Mucosa of descending colon (tissue), 3 donors: Measurements from ENCODE around the gene UFSP1. TPM values are rescaled to one million over a fixed set of nuclear protein-coding genes. Genes with fewer than 3 reads are reported as not detected.

Source experiments
- ATAC-seq: fragments of 200-7000 bp; cut with Tn5 transposase; one replicate; pipeline ENCODE4 v1.9.1; 2020; ENCODE audit warnings: mild to moderate bottlenecking, moderate library complexity
- DNase-seq, 3 donors: peaks; one replicate each; pipeline ENCODE4 v3.0.0-alpha.2; 2020
- H3K36me3 ChIP-seq: fragments of 200-600 bp; one replicate; pipeline ENCODE4 v1.8.0; 2021; ENCODE audit warnings: low read depth, mild to moderate bottlenecking
- H3K4me1 ChIP-seq: fragments of 200-600 bp; one replicate; pipeline ENCODE4 v1.8.0; 2021; ENCODE audit warnings: low read depth, mild to moderate bottlenecking
- H3K4me3 ChIP-seq: fragments of 200-600 bp; one replicate; pipeline ENCODE4 v1.8.0; 2021; ENCODE audit warnings: mild to moderate bottlenecking
- H3K9me3 ChIP-seq: fragments of 200-600 bp; one replicate; pipeline ENCODE4 v1.8.0; 2021; ENCODE audit warnings: mild to moderate bottlenecking
- CTCF ChIP-seq: fragments of 200-600 bp; IDR thresholded peaks from one replicate; pipeline ENCODE4 v1.8.0; 2022; ENCODE audit warnings: antibody characterized with exemption, mild to moderate bottlenecking
- intact Hi-C, 2 donors: fragments of 100-400 bp; cut with DNase I in 1 of 2; cut with micrococcal nuclease in 1 of 2; formaldehyde crosslinking; loops; one replicate each; pipeline versions ENCODE4 v1.11.0 to v1.11.1; 2022; cut with DNase I, micrococcal nuclease
- total RNA-seq, 3 donors: library from RNA; stranded (reverse); fragmentation: NEBNext Ultra II Directional in 2 of 3; extraction: Animal tissue kit (Norgen Biotek cat#: 25700) in 2 of 3; gene quantifications; one replicate each; pipeline versions ENCODE4 v1.2.1 to v1.2.4, GENCODE V29; 2021 to 2023
- donor health status: DM: no; HTN: no; CAD: no; lungs with moderate emphysema.
- donor health status: DM: no; HTN: no; CAD: no.
- donor health status: DM: no; HTN: yes; CAD: no.

Gene UFSP1
- total RNA-seq, 3 donors from 2014 or later = 2.1 to 3.4 (median 3.0) TPM

DNA sequence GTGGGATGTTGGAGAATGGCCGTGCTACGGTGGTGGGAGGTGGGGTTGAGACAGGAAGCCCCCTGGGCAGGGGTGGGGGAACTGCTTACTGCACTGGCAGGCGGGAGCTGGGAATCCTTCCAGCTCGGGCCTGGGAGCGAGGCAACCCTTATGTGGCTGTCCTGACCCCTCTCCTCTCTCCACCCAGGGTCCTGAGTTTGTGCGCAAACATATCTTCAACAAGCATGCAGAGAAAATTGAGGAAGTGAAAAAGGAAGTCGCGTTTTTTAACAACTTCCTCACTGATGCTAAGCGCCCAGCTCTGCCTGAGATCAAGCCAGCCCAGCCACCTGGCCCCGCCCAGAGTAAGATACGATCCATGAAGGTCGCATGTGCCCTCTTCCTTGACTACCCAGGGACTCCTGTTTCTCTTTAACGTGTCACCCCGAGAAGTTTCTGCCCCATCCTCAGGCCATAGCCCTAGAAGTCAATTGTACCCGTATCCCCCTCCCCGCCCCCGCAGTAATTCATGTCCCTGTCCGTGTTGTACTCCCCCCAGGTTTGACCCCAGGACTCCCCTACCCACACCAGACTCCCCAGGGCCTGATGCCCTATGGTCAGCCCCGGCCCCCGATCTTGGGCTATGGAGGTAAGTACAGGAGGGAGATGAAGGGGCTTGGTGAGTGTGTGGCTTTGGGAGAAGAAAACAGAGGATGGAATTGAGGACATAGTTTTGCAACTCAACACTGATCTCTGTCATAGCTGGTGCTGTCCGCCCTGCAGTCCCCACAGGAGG is 1.8 kb downstream of the UFSP1 start:
- intact Hi-C loops = no loop called here
- Histone ChIP-seq H3K36me3 (peaks cover 8% of the 10 kb centered on the region), H3K9me3 (no peaks in the 10 kb centered on the region), H3K4me3 (no peak overlapping the region), H3K4me1 (peaks cover 25% of the 10 kb centered on the region)
- TF ChIP-seq CTCF = no peak
- ATAC-seq = peak; percentile 44
- DNase-seq = peak; percentile 73 to 88 (median 76)

DNA sequence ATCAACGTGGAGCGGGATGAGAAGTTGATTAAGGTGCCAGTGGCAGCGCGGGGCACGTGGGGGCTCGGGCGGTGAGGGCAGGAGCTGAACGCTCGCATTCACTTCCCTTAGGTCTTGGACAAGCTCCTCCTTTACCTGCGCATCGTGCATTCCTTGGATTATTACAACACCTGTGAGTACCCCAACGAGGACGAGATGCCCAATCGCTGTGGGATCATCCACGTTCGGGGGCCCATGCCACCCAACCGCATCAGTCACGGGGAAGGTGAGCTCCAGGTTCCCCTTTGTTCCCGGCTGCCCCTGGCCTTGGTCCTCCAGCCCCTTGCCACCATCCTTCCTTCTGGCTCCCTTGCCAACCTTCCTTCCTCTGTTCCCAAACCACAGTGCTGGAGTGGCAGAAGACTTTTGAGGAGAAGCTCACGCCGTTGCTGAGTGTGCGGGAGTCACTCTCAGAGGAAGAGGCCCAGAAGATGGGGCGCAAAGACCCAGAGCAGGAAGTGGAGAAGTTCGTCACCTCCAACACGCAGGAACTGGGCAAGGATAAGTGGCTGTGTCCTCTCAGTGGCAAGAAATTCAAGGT is 2.5 kb downstream of the UFSP1 start:
- H3K36me3 ChIP-seq = peaks cover 8% of the 10 kb centered on the region
- no peak overlapping the region for H3K4me3 ChIP-seq
- intact Hi-C loops = no loop called here
- ATAC-seq (no peak), DNase-seq (no peak)
- no peaks in the 10 kb centered on the region for H3K9me3 ChIP-seq
- H3K4me1 ChIP-seq = peaks cover 25% of the 10 kb centered on the region
- no peak for TF ChIP-seq CTCF

DNA sequence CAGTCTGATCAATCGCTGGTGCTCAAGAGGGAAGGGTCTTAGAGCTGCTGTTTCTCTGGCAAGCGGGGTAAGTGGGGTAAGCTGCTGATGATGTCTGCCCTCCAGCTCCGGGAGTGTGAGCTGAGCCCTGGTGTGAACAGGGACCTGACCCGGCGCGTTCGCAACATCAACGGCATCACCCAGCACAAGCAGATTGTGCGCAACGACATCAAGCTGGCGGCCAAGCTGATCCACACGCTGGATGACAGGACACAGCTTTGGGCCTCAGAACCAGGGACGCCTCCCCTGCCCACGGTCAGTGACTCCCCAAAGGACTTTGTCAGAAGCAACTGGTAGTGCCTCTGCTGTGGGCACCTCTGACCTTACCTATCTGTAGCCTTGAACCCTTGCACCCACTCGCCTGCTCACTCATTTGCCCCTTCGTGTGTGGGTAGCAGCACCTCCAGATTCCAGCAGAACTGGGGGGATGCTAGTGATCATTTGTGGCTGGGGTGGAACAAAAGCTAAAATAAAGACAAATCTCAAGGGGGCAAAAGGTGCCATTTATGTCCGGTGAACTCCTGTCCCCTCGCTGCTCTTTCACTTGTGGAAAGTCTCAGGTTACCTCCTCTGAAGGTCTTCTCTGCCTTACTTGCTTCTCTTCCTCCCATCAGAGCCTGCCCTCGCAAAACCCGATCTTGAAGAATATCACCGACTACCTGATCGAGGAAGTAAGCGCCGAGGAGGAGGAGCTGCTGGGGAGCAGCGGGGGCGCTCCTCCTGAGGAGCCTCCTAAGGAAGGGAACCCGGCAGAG is 3.2 kb downstream of the UFSP1 start:
- H3K4me3 ChIP-seq = no peak overlapping the region
- peaks cover 25% of the 10 kb centered on the region for H3K4me1 ChIP-seq
- DNase-seq = peak in 1 of 3 donors; percentile 26
- no peaks in the 10 kb centered on the region for H3K9me3 ChIP-seq
- TF ChIP-seq CTCF = no peak
- peaks cover 8% of the 10 kb centered on the region for H3K36me3 ChIP-seq
- ATAC-seq = no peak
- intact Hi-C loops = no loop called here

GRCh38 chr7:100885440-100886141 is 3.9 kb downstream of the UFSP1 start:
- Histone ChIP-seq H3K36me3 (peaks cover 8% of the 10 kb centered on the region), H3K4me1 (peaks cover 20% of the 10 kb centered on the region), H3K9me3 (no peaks in the 10 kb centered on the region), H3K4me3 (no peak overlapping the region)
- DNase-seq (no peak), ATAC-seq (no peak)
- no peak for TF ChIP-seq CTCF
- intact Hi-C loops = no loop called here

GRCh38 chr7:100884736-100885439 is 4.6 kb downstream of the UFSP1 start:
- peaks cover 8% of the 10 kb centered on the region for H3K36me3 ChIP-seq
- TF ChIP-seq CTCF = no peak
- ATAC-seq (no peak), DNase-seq (peak in 1 of 3 donors; percentile 27)
- H3K9me3 ChIP-seq = no peaks in the 10 kb centered on the region
- H3K4me1 ChIP-seq = peaks cover 17% of the 10 kb centered on the region
- intact Hi-C loops = no loop called here
- no peak overlapping the region for H3K4me3 ChIP-seq
